Activated CD8-positive, alpha-beta T cell treated with anti-CD3 and anti-CD28 coated beads, Interleukin-2, amount 10 ng/mL, durations not matched to agents 7 days and 5 days (primary cell): ENCODE data around the gene MGME1. TPM values are rescaled to one million over a fixed set of nuclear protein-coding genes. Genes with fewer than 3 reads are reported as not detected.

Source experiments
- ATAC-seq: fragments of 150-1000 bp; cut with Tn5 transposase; one replicate; pipeline ENCODE4 v1.10.0; 2021; ENCODE audit warnings: moderate library complexity
- CTCF ChIA-PET: fragments of 350-600 bp; sonication (Branson Sonifier 250); formaldehyde crosslinking; loops from one replicate; lab custom pipeline; 2021; ENCODE audit warnings: antibody characterized with exemption; lab: Charles Lee
- POLR2A ChIA-PET: fragments of 350-600 bp; sonication (Branson Sonifier 250); formaldehyde crosslinking; loops from one replicate; lab custom pipeline; 2021; ENCODE audit warnings: antibody characterized with exemption; lab: Charles Lee
- DNase-seq: peaks from one replicate; pipeline ENCODE4 v3.0.0-alpha.2; 2020
- H3K27ac Mint-ChIP-seq: one replicate; pipeline ENCODE4 v1.8.0; 2021; ENCODE audit warnings: mild to moderate bottlenecking, mixed read lengths
- H3K27me3 Mint-ChIP-seq: one replicate; pipeline ENCODE4 v1.8.0; 2021; ENCODE audit warnings: low read depth, mixed read lengths
- H3K36me3 Mint-ChIP-seq: one replicate; pipeline ENCODE4 v1.8.0; 2021; ENCODE audit warnings: low read depth, mixed read lengths
- H3K4me1 Mint-ChIP-seq: one replicate; pipeline ENCODE4 v1.8.0; 2021; ENCODE audit warnings: low read depth, mixed read lengths
- H3K4me3 Mint-ChIP-seq: one replicate; pipeline ENCODE4 v1.8.0; 2021; ENCODE audit warnings: mild to moderate bottlenecking, mixed read lengths
- H3K9me3 Mint-ChIP-seq: one replicate; pipeline ENCODE4 v1.8.0; 2022; ENCODE audit warnings: mixed read lengths; ENCODE audit not compliant: insufficient read depth
- total RNA-seq, 2 experiments: library from RNA; stranded (reverse); gene quantifications; one replicate each; pipeline ENCODE4 v1.2.3, GENCODE V29; 2021

The MGME1 gene
- total RNA-seq, 2 experiments from 2014 or later, result 39.4 to 46.9 TPM

- Mint-ChIP-seq H3K27me3 (no peaks in the 10 kb centered on the region), H3K4me1 (peaks cover 43% of the 10 kb centered on the region), H3K9me3 (no peaks in the 10 kb centered on the region), H3K4me3 (peak overlapping the region; percentile 99), H3K27ac (no peak overlapping the region), H3K36me3 (peaks cover 73% of the 10 kb centered on the region)
- ChIA-PET POLR2A (interaction anchor here (7.2 kb wide), 1 partner anchor 15 kb away, joined by 62 read pairs; no protein-coding TSS in a partner anchor), CTCF (interaction anchor here (3.2 to 9.5 kb wide), 2 partner anchors 14 to 21 kb away, joined by 10 to 100 read pairs; no protein-coding TSS in a partner anchor)
- DNase-seq, result no peak
- no peak for ATAC-seq
Measured at GRCh38 chr20:17972121-17972520, 3.3 kb downstream of the MGME1 start.

GRCh38 chr20:17976305-17976704 lies 7.5 kb downstream of the MGME1 start:
- Mint-ChIP-seq H3K9me3 (no peaks in the 10 kb centered on the region), H3K27me3 (no peaks in the 10 kb centered on the region), H3K4me3 (no peak overlapping the region), H3K36me3 (peaks cover 61% of the 10 kb centered on the region), H3K27ac (no peak overlapping the region), H3K4me1 (peaks cover 36% of the 10 kb centered on the region)
- DNase-seq, result no peak
- no peak for ATAC-seq
- ChIA-PET POLR2A (no interaction called here), CTCF (no interaction called here)

GRCh38 chr20:17985388-17986018 lies 16.7 kb downstream of the MGME1 start:
- no peak for DNase-seq
- Mint-ChIP-seq H3K36me3 (peaks cover 47% of the 10 kb centered on the region), H3K27ac (no peak overlapping the region), H3K9me3 (no peaks in the 10 kb centered on the region), H3K4me1 (peaks cover 20% of the 10 kb centered on the region), H3K27me3 (no peaks in the 10 kb centered on the region), H3K4me3 (no peak overlapping the region)
- POLR2A ChIA-PET, result no interaction called here
- no peak for ATAC-seq
- CTCF ChIA-PET, result interaction anchor here (1.3 to 2.4 kb wide), 2 partner anchors 15 to 18 kb away, joined by 3 to 7 read pairs; no protein-coding TSS in a partner anchor

- Mint-ChIP-seq H3K9me3 (no peaks in the 10 kb centered on the region), H3K4me1 (peaks cover 34% of the 10 kb centered on the region), H3K4me3 (peak overlapping the region; percentile 1), H3K36me3 (peaks cover 53% of the 10 kb centered on the region), H3K27ac (peak overlapping the region; percentile 78), H3K27me3 (no peaks in the 10 kb centered on the region)
- ChIA-PET POLR2A (interaction anchor here (2.0 kb wide), 1 partner anchor 19 kb away, joined by 13 read pairs; the partner anchor contains the start of genes MGME1 and SNX5), CTCF (interaction anchor here (1.2 kb wide), 1 partner anchor 21 kb away, joined by 4 read pairs; no protein-coding TSS in a partner anchor)
- peak; percentile 44 for DNase-seq
- peak; percentile 71 for ATAC-seq
Measured at GRCh38 chr20:17987988-17988387, 19.2 kb downstream of the MGME1 start.

- Mint-ChIP-seq H3K4me3 (no peak overlapping the region), H3K36me3 (peaks cover 45% of the 10 kb centered on the region), H3K9me3 (no peaks in the 10 kb centered on the region), H3K27me3 (no peaks in the 10 kb centered on the region), H3K27ac (no peak overlapping the region), H3K4me1 (peaks cover 45% of the 10 kb centered on the region)
- POLR2A ChIA-PET, result interaction anchor here (0.9 to 5.2 kb wide), 2 partner anchors 16 to 21 kb away, joined by 3 to 31 read pairs; partner anchors contain the start of genes MGME1 and SNX5
- CTCF ChIA-PET, result interaction anchor here (8.6 kb wide), 1 partner anchor 23 kb away, joined by 100 read pairs; the partner anchor contains the start of genes MGME1 and SNX5
- ATAC-seq, result no peak
- DNase-seq, result no peak
Measured at GRCh38 chr20:17990278-17990972, 21.6 kb downstream of the MGME1 start.

GRCh38 chr20:17992224-17992637 lies 23.4 kb downstream of the MGME1 start:
- ATAC-seq (peak; percentile 38), DNase-seq (peak; percentile 37)
- Mint-ChIP-seq H3K4me3 (peak overlapping the region; percentile 35), H3K9me3 (no peaks in the 10 kb centered on the region), H3K27me3 (peaks cover under 1% of the 10 kb centered on the region), H3K27ac (peak overlapping the region; percentile 83), H3K36me3 (peaks cover 39% of the 10 kb centered on the region), H3K4me1 (peaks cover 50% of the 10 kb centered on the region)
- POLR2A ChIA-PET, result interaction anchor here (1.0 to 5.2 kb wide), 3 partner anchors 23 to 487 kb away, joined by 3 to 31 read pairs (median 7); partner anchors contain the start of genes MGME1 and SNX5
- CTCF ChIA-PET, result interaction anchor here (0.8 to 8.6 kb wide), 4 partner anchors 25 to 312 kb away, joined by 3 to 100 read pairs (median 6); partner anchors contain the start of genes MGME1, RRBP1 and SNX5

GRCh38 chr20:17992847-17993513 lies 24.2 kb downstream of the MGME1 start:
- ChIA-PET CTCF (interaction anchor here (0.7 to 8.6 kb wide), 7 partner anchors 10 to 488 kb away, joined by 3 to 100 read pairs (median 5); partner anchors contain the start of genes MGME1, RRBP1 and SNX5), POLR2A (interaction anchor here (0.7 to 5.2 kb wide), 4 partner anchors 23 to 513 kb away, joined by 3 to 31 read pairs (median 5); partner anchors contain the start of genes MGME1 and SNX5)
- Mint-ChIP-seq H3K27ac (peak overlapping the region; percentile 83), H3K4me1 (peaks cover 48% of the 10 kb centered on the region), H3K4me3 (peak overlapping the region; percentile 35), H3K27me3 (peaks cover 2% of the 10 kb centered on the region), H3K36me3 (peaks cover 33% of the 10 kb centered on the region), H3K9me3 (no peaks in the 10 kb centered on the region)
- DNase-seq (no peak), ATAC-seq (peak; percentile 46)

GRCh38 chr20:17993546-17993945 lies 24.7 kb downstream of the MGME1 start:
- no peak for ATAC-seq
- Mint-ChIP-seq H3K27ac (peak overlapping the region; percentile 74), H3K4me1 (peaks cover 43% of the 10 kb centered on the region), H3K9me3 (no peaks in the 10 kb centered on the region), H3K36me3 (peaks cover 28% of the 10 kb centered on the region), H3K4me3 (no peak overlapping the region), H3K27me3 (peaks cover 2% of the 10 kb centered on the region)
- DNase-seq, result no peak
- CTCF ChIA-PET, result interaction anchor here (0.7 to 8.6 kb wide), 6 partner anchors 26 to 488 kb away, joined by 3 to 100 read pairs (median 6); partner anchors contain the start of genes MGME1, RRBP1 and SNX5
- POLR2A ChIA-PET, result interaction anchor here (1.6 to 5.2 kb wide), 2 partner anchors 24 to 489 kb away, joined by 3 to 31 read pairs; partner anchors contain the start of genes MGME1 and SNX5

GRCh38 chr20:17995967-17996819 lies 27.4 kb downstream of the MGME1 start:
- Mint-ChIP-seq H3K9me3 (no peaks in the 10 kb centered on the region), H3K27me3 (peaks cover 2% of the 10 kb centered on the region), H3K27ac (peak overlapping the region; percentile 57), H3K36me3 (peaks cover 8% of the 10 kb centered on the region), H3K4me3 (no peak overlapping the region), H3K4me1 (peaks cover 40% of the 10 kb centered on the region)
- ATAC-seq (peak; percentile 49), DNase-seq (peak; percentile 63)
- ChIA-PET CTCF (interaction anchor here (0.9 to 8.6 kb wide), 16 partner anchors 13 to 492 kb away, joined by 3 to 100 read pairs (median 4); partner anchors contain the start of genes MGME1 and SNX5), POLR2A (interaction anchor here (0.8 to 1.8 kb wide), 2 partner anchors 25 to 29 kb away, joined by 4 read pairs; no protein-coding TSS in a partner anchor)

GRCh38 chr20:17998446-17998845 lies 29.6 kb downstream of the MGME1 start:
- CTCF ChIA-PET, result interaction anchor here (0.7 to 1.7 kb wide), 6 partner anchors 31 to 393 kb away, joined by 3 to 6 read pairs (median 4); partner anchors contain the start of gene RRBP1

More at GRCh38 chr20:17998446-17998845, 29.6 kb downstream of the MGME1 start:
- ATAC-seq (no peak), DNase-seq (no peak)
- Mint-ChIP-seq H3K27me3 (peaks cover 2% of the 10 kb centered on the region), H3K4me1 (peaks cover 21% of the 10 kb centered on the region), H3K9me3 (no peaks in the 10 kb centered on the region), H3K4me3 (no peak overlapping the region), H3K36me3 (no peaks in the 10 kb centered on the region), H3K27ac (no peak overlapping the region)
- POLR2A ChIA-PET, result interaction anchor here (1.3 kb wide), 1 partner anchor 28 kb away, joined by 3 read pairs; no protein-coding TSS in a partner anchor
